H1 (cell line): ENCODE data around the gene SLC4A1. TPM values are rescaled to one million over a fixed set of nuclear protein-coding genes. Genes with fewer than 3 reads are reported as not detected.

Experiments used
- ATF2 ChIP-seq: IDR thresholded peaks from 2 replicates; pipeline ENCODE4 v1.6.1; 2012; ENCODE audit warnings: low read length, inconsistent platforms
- polyA plus RNA-seq, 7 experiments: library from polyadenylated mRNA; depleted of rRNA in 3 of 7; stranded (reverse) in 5 of 7; unstranded in 2 of 7; fragments of >200 nt in 5 of 7; fragments of 200-250 nt in 2 of 7; gene quantifications; 1 replicate in 5 of 7; 2 replicates in 1 of 7; 4 replicates in 1 of 7; pipeline versions ENCODE4 v1.2.1 to v1.2.3, GENCODE V29; 2011 to 2013; ENCODE audit warnings: missing spikeins in 2 of 7, mixed read lengths in 2 of 7
- total RNA-seq: library from RNA; stranded (reverse); fragmentation: NEBNext Ultra II Directional; extraction: Animal tissue kit (Norgen Biotek cat#: 25700); gene quantifications from 2 replicates; pipeline ENCODE4 v1.2.1, GENCODE V29; 2021

The SLC4A1 gene
- total and polyA plus RNA-seq, 2 of the 8 experiments (the other 6 are each of a cell fraction or from before 2014, with no cell fraction given) = 0.08 TPM; not detected in 1

GRCh38 chr17:44211281-44212265 lies 56.4 kb downstream of the SLC4A1 start (continued):
- TF ChIP-seq ATF2 = no peak
